Measurements from ENCODE around the gene RELB. TPM values are rescaled to one million over a fixed set of nuclear protein-coding genes. Genes with fewer than 3 reads are reported as not detected.

RELB gene
- total and polyA plus RNA-seq, 8 donors: 8.3 to 33.5 (median 17.5) TPM

DNA sequence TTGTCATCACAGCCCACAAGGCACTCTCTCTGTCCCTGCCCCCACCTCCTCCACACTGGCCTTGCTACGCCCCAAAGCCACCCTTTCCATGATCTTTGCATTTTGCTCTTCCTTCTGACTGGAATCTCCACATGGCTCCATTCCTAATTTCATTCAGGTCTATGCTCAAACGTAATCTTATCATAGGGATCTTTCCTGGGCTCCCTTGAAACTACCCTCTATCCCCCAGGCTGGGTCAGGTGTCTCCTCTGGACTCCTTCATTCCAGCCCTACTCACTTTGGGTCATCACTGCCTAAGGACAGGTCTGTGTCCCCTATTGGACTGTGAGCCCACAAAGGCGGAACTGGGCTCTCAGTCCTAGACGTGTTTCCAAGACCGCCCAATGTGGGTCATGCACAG, 80.9 kb downstream of the RELB start:
- no peak overlapping the region for H3K4me3 ChIP-seq
- DNase-seq: no peak
- FAIRE-seq: no peak
- intact Hi-C loops (cut with DNase I): no loop called here
- no peak for ATAC-seq
- H3K27me3 ChIP-seq: no peaks in the 10 kb centered on the region
- TF ChIP-seq, protein P1, sequence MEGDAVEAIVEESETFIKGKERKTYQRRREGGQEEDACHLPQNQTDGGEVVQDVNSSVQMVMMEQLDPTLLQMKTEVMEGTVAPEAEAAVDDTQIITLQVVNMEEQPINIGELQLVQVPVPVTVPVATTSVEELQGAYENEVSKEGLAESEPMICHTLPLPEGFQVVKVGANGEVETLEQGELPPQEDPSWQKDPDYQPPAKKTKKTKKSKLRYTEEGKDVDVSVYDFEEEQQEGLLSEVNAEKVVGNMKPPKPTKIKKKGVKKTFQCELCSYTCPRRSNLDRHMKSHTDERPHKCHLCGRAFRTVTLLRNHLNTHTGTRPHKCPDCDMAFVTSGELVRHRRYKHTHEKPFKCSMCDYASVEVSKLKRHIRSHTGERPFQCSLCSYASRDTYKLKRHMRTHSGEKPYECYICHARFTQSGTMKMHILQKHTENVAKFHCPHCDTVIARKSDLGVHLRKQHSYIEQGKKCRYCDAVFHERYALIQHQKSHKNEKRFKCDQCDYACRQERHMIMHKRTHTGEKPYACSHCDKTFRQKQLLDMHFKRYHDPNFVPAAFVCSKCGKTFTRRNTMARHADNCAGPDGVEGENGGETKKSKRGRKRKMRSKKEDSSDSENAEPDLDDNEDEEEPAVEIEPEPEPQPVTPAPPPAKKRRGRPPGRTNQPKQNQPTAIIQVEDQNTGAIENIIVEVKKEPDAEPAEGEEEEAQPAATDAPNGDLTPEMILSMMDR (IDR thresholded peaks at IDR 0.05): no peak
- no peaks in the 10 kb centered on the region for H3K9me3 ChIP-seq
- WGBS, 2 donors: 90 to 94% methylated on average over 5 of the region's 5 CpGs
- H3K36me3 ChIP-seq: no peaks in the 10 kb centered on the region
- H3K27ac ChIP-seq: no peak overlapping the region
- peaks cover 0 to 8% (median 8%) of the 10 kb centered on the region in 3 donors for H3K4me1 ChIP-seq

DNA sequence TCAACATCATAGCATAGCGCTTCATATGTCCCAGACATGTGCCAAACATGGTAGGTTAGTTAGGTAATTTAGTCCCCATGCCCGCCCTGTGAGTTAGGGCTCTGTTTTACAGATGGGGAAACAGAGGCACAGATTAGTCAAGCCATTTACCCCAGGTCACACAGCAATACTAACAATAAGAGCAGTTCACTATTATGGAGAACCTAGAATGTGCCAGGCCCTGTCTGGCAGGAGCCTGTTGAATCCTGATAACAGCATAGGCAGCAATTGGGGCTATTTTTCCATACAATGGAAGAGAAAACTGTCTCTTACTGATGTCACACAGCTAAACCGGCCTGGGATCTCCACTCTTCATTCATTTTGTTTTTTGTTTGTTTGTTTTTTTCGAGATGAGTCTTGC, 85.2 kb downstream of the RELB start:
- Histone ChIP-seq H3K27ac (no peak overlapping the region), H3K9me3 (no peaks in the 10 kb centered on the region), H3K4me1 (peaks cover 0 to 5% (median 0%) of the 10 kb centered on the region in 3 donors), H3K36me3 (no peaks in the 10 kb centered on the region), H3K4me3 (no peak overlapping the region), H3K27me3 (no peaks in the 10 kb centered on the region)
- ATAC-seq: no peak
- TF ChIP-seq, protein P1 (IDR thresholded peaks at IDR 0.05): no peak
- no peak for FAIRE-seq
- DNase-seq: no peak
- WGBS, 2 donors: 89 to 91% methylated on average over 4 of the region's 4 CpGs
- intact Hi-C loops (cut with DNase I): no loop called here

DNA sequence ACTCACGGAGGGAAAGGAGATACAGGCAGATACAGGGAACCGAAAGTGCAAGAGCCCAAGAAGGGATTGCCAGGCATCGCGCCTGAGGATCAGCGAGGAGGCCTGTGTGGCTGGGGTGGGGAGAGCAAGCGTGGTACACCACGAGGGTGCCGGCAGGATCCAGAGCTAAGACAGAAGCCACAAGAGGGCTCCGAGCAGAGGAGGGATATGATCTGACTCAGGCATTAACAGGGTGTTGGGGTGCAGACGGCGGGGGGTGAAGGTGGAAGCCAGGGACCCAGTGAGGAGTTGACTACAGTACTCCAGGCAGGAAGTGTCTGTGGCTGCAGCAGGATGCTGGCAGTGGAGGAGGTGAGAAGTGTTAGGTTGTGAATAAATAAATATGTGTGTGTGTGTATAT, 86.3 kb downstream of the RELB start:
- 84 to 88% methylated on average over 11 of the region's 11 CpGs for WGBS, 2 donors
- Histone ChIP-seq H3K4me3 (no peak overlapping the region), H3K36me3 (no peaks in the 10 kb centered on the region), H3K27me3 (no peaks in the 10 kb centered on the region), H3K9me3 (no peaks in the 10 kb centered on the region), H3K4me1 (peaks cover 0 to 5% (median 0%) of the 10 kb centered on the region in 3 donors), H3K27ac (no peak overlapping the region)
- DNase-seq (peak in 2 of 6 donors; percentile 15 to 48), FAIRE-seq (no peak), ATAC-seq (no peak)
- TF ChIP-seq, protein P1 (IDR thresholded peaks at IDR 0.05): no peak
- intact Hi-C loops (cut with DNase I): no loop called here

Other genes starting within 250 kb of the RELB start
- gene CBLC, start 223.6 kb upstream of the RELB start, total RNA-seq: 10 to 100 TPM; 10.1 to 14.8 (median 12.1) TPM
- gene CBLC, start 223.6 kb upstream of the RELB start, polyA plus RNA-seq: 10 to 100 TPM; 16.5 to 29.7 TPM
- gene BCAM, start 192.4 kb upstream of the RELB start, total RNA-seq: 10 to 100 TPM; 28.8 to 74.5 (median 40.5) TPM
- 100 to 1,000 TPM in 1 of 2 donors, 10 to 100 TPM in 1; 99.5 to 140 TPM for gene BCAM, start 192.4 kb upstream of the RELB start, polyA plus RNA-seq
- gene NECTIN2, start 155.2 kb upstream of the RELB start, total RNA-seq: 100 to 1,000 TPM in 1 of 6 donors, 10 to 100 TPM in 5; 26.7 to 101 (median 40.2) TPM
- 100 to 1,000 TPM in 1 of 2 donors, 10 to 100 TPM in 1; 93.6 to 101 TPM for gene NECTIN2, start 155.2 kb upstream of the RELB start, polyA plus RNA-seq
- 10 to 100 TPM; 12.8 to 28.8 (median 17.4) TPM for gene TOMM40, start 110.2 kb upstream of the RELB start, total RNA-seq
- gene TOMM40, start 110.2 kb upstream of the RELB start, polyA plus RNA-seq: 10 to 100 TPM; 17.4 to 18.3 TPM
- 100 to 1,000 TPM in 1 of 6 donors, 10 to 100 TPM in 3, 1 to 10 TPM in 2; 3.1 to 379 (median 16.5) TPM for gene APOE, start 95.7 kb upstream of the RELB start, total RNA-seq
- 10 to 100 TPM; 14.8 to 45.1 TPM for gene APOE, start 95.7 kb upstream of the RELB start, polyA plus RNA-seq
- gene APOC1, start 86.9 kb upstream of the RELB start, total RNA-seq: 100 to 1,000 TPM in 1 of 6 donors, 10 to 100 TPM in 1, 1 to 10 TPM in 4; 1.1 to 213 (median 5.7) TPM
- 1 to 10 TPM; 5.0 to 7.6 TPM for gene APOC1, start 86.9 kb upstream of the RELB start, polyA plus RNA-seq
- under 1 TPM in 1 of 6 donors, not detected in 5; 0.47 TPM for gene APOC4, start 59.2 kb upstream of the RELB start, total RNA-seq
- not detected for gene APOC4, start 59.2 kb upstream of the RELB start, polyA plus RNA-seq
- gene APOC2, start 55.4 kb upstream of the RELB start, total RNA-seq: 10 to 100 TPM in 1 of 6 donors, 1 to 10 TPM in 1, under 1 TPM in 2, not detected in 2; 0.49 to 22.1 (median 3.8) TPM
- 1 to 10 TPM in 1 of 2 donors, under 1 TPM in 1; 0.54 to 2.2 TPM for gene APOC2, start 55.4 kb upstream of the RELB start, polyA plus RNA-seq
- 10 to 100 TPM; 56.4 to 73.6 (median 63.8) TPM for gene CLPTM1, start 46.1 kb upstream of the RELB start, total RNA-seq
- gene CLPTM1, start 46.1 kb upstream of the RELB start, polyA plus RNA-seq: 10 to 100 TPM; 74.5 to 81.9 TPM
- 10 to 100 TPM; 34.8 to 55.0 (median 47.7) TPM for gene CLASRP, start 37.6 kb downstream of the RELB start, total RNA-seq
- gene CLASRP, start 37.6 kb downstream of the RELB start, polyA plus RNA-seq: 100 to 1,000 TPM; 213 to 244 TPM
- gene ZNF296, start 75.0 kb downstream of the RELB start, total RNA-seq: under 1 TPM; 0.15 to 0.52 (median 0.32) TPM
- gene ZNF296, start 75.0 kb downstream of the RELB start, polyA plus RNA-seq: 1 to 10 TPM; 2.0 to 2.1 TPM
- gene GEMIN7, start 77.8 kb downstream of the RELB start, total RNA-seq: 10 to 100 TPM in 1 of 6 donors, 1 to 10 TPM in 5; 3.8 to 11.4 (median 7.7) TPM
- 10 to 100 TPM; 16.6 to 26.2 TPM for gene GEMIN7, start 77.8 kb downstream of the RELB start, polyA plus RNA-seq
- 10 to 100 TPM; 13.0 to 18.7 (median 15.1) TPM for gene PPP1R37, start 91.7 kb downstream of the RELB start, total RNA-seq
- 10 to 100 TPM; 31.7 to 57.4 TPM for gene PPP1R37, start 91.7 kb downstream of the RELB start, polyA plus RNA-seq
- gene NKPD1, start 159.5 kb downstream of the RELB start, total RNA-seq: under 1 TPM in 2 of 6 donors, not detected in 4; 0.03 to 0.09 TPM
- under 1 TPM; 0.19 to 0.33 TPM for gene NKPD1, start 159.5 kb downstream of the RELB start, polyA plus RNA-seq
- 10 to 100 TPM in 5 of 6 donors, 1 to 10 TPM in 1; 9.7 to 18.9 (median 12.8) TPM for gene TRAPPC6A, start 176.8 kb downstream of the RELB start, total RNA-seq
- gene TRAPPC6A, start 176.8 kb downstream of the RELB start, polyA plus RNA-seq: 10 to 100 TPM; 19.3 to 37.9 TPM
- gene BLOC1S3, start 177.3 kb downstream of the RELB start, total RNA-seq: 10 to 100 TPM in 1 of 6 donors, 1 to 10 TPM in 5; 4.3 to 12.3 (median 6.3) TPM
- gene BLOC1S3, start 177.3 kb downstream of the RELB start, polyA plus RNA-seq: 1 to 10 TPM; 2.1 to 3.6 TPM
- 1 to 10 TPM in 4 of 6 donors, under 1 TPM in 2; 0.59 to 2.6 (median 1.3) TPM for gene EXOC3L2, start 243.9 kb downstream of the RELB start, total RNA-seq
- gene EXOC3L2, start 243.9 kb downstream of the RELB start, polyA plus RNA-seq: 1 to 10 TPM; 3.1 to 4.5 TPM
- gene MARK4, start 249.8 kb downstream of the RELB start, total RNA-seq: 10 to 100 TPM; 13.9 to 22.8 (median 20.0) TPM
- gene MARK4, start 249.8 kb downstream of the RELB start, polyA plus RNA-seq: 10 to 100 TPM; 12.8 to 21.0 TPM

Data from pancreas (tissue), 10 donors.